Measurements from ENCODE around the gene ANO2.

- TF ChIP-seq CTCF (IDR thresholded peaks at IDR 0.05) (no peak), POLR2A (IDR thresholded peaks at IDR 0.05) (no peak)
These were observed 369.8 kb downstream of the ANO2 start for GRCh38 chr12:5575232-5575631.

Measured in uterus (tissue), 2 donors.